HepG2 (cell line): ENCODE results near the gene CCT5. TPM values are rescaled to one million over a fixed set of nuclear protein-coding genes. Genes with fewer than 3 reads are reported as not detected.

Experiments
- ATAC-seq: fragments of 200-7000 bp; cut with Tn5 transposase; 3 replicates; pipeline ENCODE4 v1.9.1; 2020; ENCODE audit warnings: mild to moderate bottlenecking, moderate library complexity
- BruUV-seq: library from RNA; stranded (reverse); fragments of 400-500 nt; replicated peaks from 2 replicates; lab custom pipeline; 2021; lab: Mats Ljungman, UMichigan
- CTCF ChIA-PET: fragments of 300-600 bp; formaldehyde crosslinking; extraction: SDS; loops from one replicate; lab custom pipeline; 2021; ENCODE audit warnings: low total read pairs, inconsistent platforms, low intra/inter-chr PET ratio; lab: Yijun Ruan, JAX
- POLR2A ChIA-PET: fragments of 350-600 bp; sonication (Branson Sonifier 250); formaldehyde crosslinking; loops from one replicate; lab custom pipeline; 2020; ENCODE audit warnings: antibody characterized with exemption, inconsistent platforms; lab: Yijun Ruan, JAX
- DNase-seq: peaks from one replicate; pipeline ENCODE4 v3.0.0-alpha.2; 2015; ENCODE audit warnings: low spot score
- FAIRE-seq: peaks from 3 replicates; lab custom pipeline; 2011; peaks lifted over from hg19 to GRCh38; lab: Jason Lieb, UNC
- H2AFZ ChIP-seq: one replicate; pipeline ENCODE4 v1.6.1; 2011; ENCODE audit warnings: low read length, inconsistent platforms
- H3K27ac ChIP-seq: fragments of 300-600 bp; 3 replicates; pipeline ENCODE4 v1.8.0; 2011; ENCODE audit warnings: mixed run types, mild to moderate bottlenecking, mixed read lengths, low read length, inconsistent platforms; ENCODE audit not compliant: insufficient read depth; ENCODE audit errors: extremely low read length
- H3K27me3 ChIP-seq, 2 experiments: fragments of 200-600 bp in 1 of 2; 2 replicates in 1 of 2; 3 replicates in 1 of 2; pipeline versions ENCODE4 v1.6.0 to v1.8.0; 2011; ENCODE audit warnings: low read length in 2 of 2, mild to moderate bottlenecking in 2 of 2, moderate library complexity in 2 of 2, inconsistent platforms in 1 of 2; ENCODE audit not compliant: insufficient read depth in 2 of 2, control insufficient read depth in 1 of 2
- H3K36me3 ChIP-seq, 2 experiments: fragments of 200-600 bp in 1 of 2; replicated peaks in 1 of 2; 2 replicates in 1 of 2; 3 replicates in 1 of 2; pipeline versions ENCODE4 v1.5.1 to v1.8.0; 2011; ENCODE audit warnings: low read length in 2 of 2, inconsistent platforms in 1 of 2; ENCODE audit not compliant: insufficient read depth in 2 of 2, control insufficient read depth in 1 of 2
- H3K4me1 ChIP-seq: 2 replicates; pipeline ENCODE4 v1.5.1; 2012; ENCODE audit warnings: low read length, inconsistent platforms; ENCODE audit not compliant: insufficient read depth
- H3K4me2 ChIP-seq: 2 replicates; pipeline ENCODE4 v1.6.0; 2011; ENCODE audit warnings: low read depth, low read length, inconsistent platforms
- H3K4me3 ChIP-seq, 3 experiments: fragments of 200-600 bp in 1 of 3; sonication (generic), shearing (Covaris generic) in 1 of 3; replicated peaks in 1 of 3; 2 replicates each; pipeline ENCODE4 v1.5.1; 2011 to 2016; ENCODE audit warnings: low read length in 3 of 3, inconsistent platforms in 2 of 3, low read depth in 2 of 3, mild to moderate bottlenecking in 2 of 3, control low read depth in 1 of 3, mixed read lengths in 1 of 3; ENCODE audit not compliant: insufficient read depth in 1 of 3
- H3K79me2 ChIP-seq: one replicate; pipeline ENCODE4 v1.6.1; 2011; ENCODE audit warnings: low read length, inconsistent platforms; ENCODE audit not compliant: insufficient read depth
- H3K9ac ChIP-seq: 2 replicates; pipeline ENCODE4 v1.6.0; 2011; ENCODE audit warnings: mild to moderate bottlenecking, low read depth, low read length, inconsistent platforms; ENCODE audit not compliant: insufficient read depth
- H3K9me3 ChIP-seq: 2 replicates; pipeline ENCODE4 v1.5.1; 2012; ENCODE audit warnings: mild to moderate bottlenecking, low read length
- H4K20me1 ChIP-seq: 2 replicates; pipeline ENCODE4 v1.6.0; 2011; ENCODE audit warnings: inconsistent platforms, mild to moderate bottlenecking, low read length, moderate library complexity; ENCODE audit not compliant: insufficient read depth
- ARID2 ChIP-seq: sonication (generic); formaldehyde crosslinking; IDR thresholded peaks from 2 replicates; pipeline ENCODE4 v1.8.1; 2022; ENCODE audit warnings: mild to moderate bottlenecking, missing genetic modification reagents, borderline replicate concordance
- CSRNP1 ChIP-seq: sonication (generic); formaldehyde crosslinking; IDR thresholded peaks from 2 replicates; pipeline ENCODE4 v1.8.1; 2023; ENCODE audit warnings: mild to moderate bottlenecking, missing genetic modification reagents
- CTCF ChIP-seq: sonication (generic); formaldehyde crosslinking; IDR thresholded peaks from 2 replicates; pipeline ENCODE4 v1.5.0; 2020; ENCODE audit warnings: mild to moderate bottlenecking, missing genetic modification reagents, moderate library complexity
- DNMT3B ChIP-seq: conservative IDR thresholded peaks from 2 replicates; pipeline ENCODE4 v1.6.1; 2016; ENCODE audit warnings: missing biosample characterization, control low read depth
- NR3C1 ChIP-seq: sonication (generic); formaldehyde crosslinking; IDR thresholded peaks from 2 replicates; pipeline ENCODE4 v1.4.0; 2020; ENCODE audit warnings: missing genetic modification reagents
- RNF219 ChIP-seq: sonication (generic); formaldehyde crosslinking; IDR thresholded peaks from 2 replicates; pipeline ENCODE4 v1.5.0; 2020; ENCODE audit warnings: mild to moderate bottlenecking, missing genetic modification reagents
- TERF1 ChIP-seq: sonication (generic); formaldehyde crosslinking; IDR thresholded peaks from 2 replicates; pipeline ENCODE4 v1.8.0; 2022; ENCODE audit warnings: mild to moderate bottlenecking, missing genetic modification reagents, moderate library complexity
- WGBS: methylation state at CpG from one replicate; pipeline ENCODE4 v1.1.6; 2017; ENCODE audit warnings: low lambda C conversion rate; 5-methylcytosine and 5-hydroxymethylcytosine counted together
- in situ Hi-C: cut with HindIII; loops from 2 replicates; pipeline ENCODE4 v1.10.0; 2017; ENCODE audit warnings: low pct_unique_long_range_greater_than_20kb; ENCODE audit not compliant: extremely low pct_ligation_motif_present
- intact Hi-C: fragments of 100-400 bp; cut with micrococcal nuclease; formaldehyde crosslinking; loops from one replicate; pipeline ENCODE4 v1.10.0; 2022; ENCODE audit not compliant: unreplicated experiment
- polyA plus RNA-seq, 8 experiments: library from polyadenylated mRNA; depleted of rRNA in 3 of 8; stranded (reverse) in 7 of 8; unstranded in 1 of 8; fragments of >200 nt; fragmentation: Illumina TruSeq in 4 of 8; extraction: Trizol in 4 of 8; gene quantifications; 2 replicates each; pipeline versions ENCODE4 v1.2.1 to v1.2.3, GENCODE V29; 2011 to 2016; ENCODE audit warnings: low read depth in 4 of 8, missing spikeins in 1 of 8, mixed read lengths in 1 of 8; ENCODE audit not compliant: insufficient read depth in 1 of 8
- total RNA-seq, 5 experiments: library from RNA; depleted of rRNA; stranded (reverse); fragments of >200 nt; fragmentation: Illumina TruSeq; extraction: Trizol; gene quantifications; 2 replicates each; pipeline ENCODE4 v1.2.3, GENCODE V29; 2016; ENCODE audit warnings: low read depth in 1 of 5

CCT5 gene
- total and polyA plus RNA-seq, 2 of the 13 experiments (the other 11 are each of a cell fraction or from before 2014, with no cell fraction given): 319 to 708 TPM

GRCh38 chr5:10233505-10233904, 16.6 kb upstream of the CCT5 start (continued):
- TF ChIP-seq CTCF (CRISPR knock-in tag): peak; percentile 62

GRCh38 chr5:10235350-10235749, 14.7 kb upstream of the CCT5 start:
- Histone ChIP-seq H3K27me3 (no peaks in the 10 kb centered on the region), H3K9me3 (no peaks in the 10 kb centered on the region), H3K4me1 (no peaks in the 10 kb centered on the region), H3K27ac (no peak overlapping the region), H4K20me1 (no peaks in the 10 kb centered on the region), H3K4me3 (no peak overlapping the region), H3K79me2 (no peaks in the 10 kb centered on the region), H3K9ac (no peak overlapping the region), H2AFZ (no peak overlapping the region), H3K36me3 (peaks cover 0 to 18% of the 10 kb centered on the region in 2 experiments; a peak in 1 of 5 replicates), H3K4me2 (no peak overlapping the region)
- ATAC-seq (no peak), DNase-seq (no peak), FAIRE-seq (no peak)
- POLR2A ChIA-PET: no interaction called here
- CTCF ChIA-PET: no interaction called here
- 93% methylated on average over 8 of the region's 8 CpGs for WGBS
- TF ChIP-seq NR3C1 (CRISPR knock-in tag) (no peak), DNMT3B (CRISPR knock-in tag) (no peak), CTCF (CRISPR knock-in tag) (peak; percentile 14; the same call in 1 of the 2 replicates), ARID2 (CRISPR knock-in tag) (no peak), CSRNP1 (CRISPR knock-in tag) (no peak), TERF1 (CRISPR knock-in tag) (no peak), RNF219 (CRISPR knock-in tag) (no peak)
- intact Hi-C loops (no loop called here), in situ Hi-C loops (no loop called here)
- BruUV-seq: no TSS peak
